Measurements from ENCODE around the gene POF1B.
"Not testable (repeated sequence)": the region's sequence is repeated elsewhere in the genome, so short reads cannot be mapped to it uniquely, and the experiment has no call there.

Gene POF1B, protein sequence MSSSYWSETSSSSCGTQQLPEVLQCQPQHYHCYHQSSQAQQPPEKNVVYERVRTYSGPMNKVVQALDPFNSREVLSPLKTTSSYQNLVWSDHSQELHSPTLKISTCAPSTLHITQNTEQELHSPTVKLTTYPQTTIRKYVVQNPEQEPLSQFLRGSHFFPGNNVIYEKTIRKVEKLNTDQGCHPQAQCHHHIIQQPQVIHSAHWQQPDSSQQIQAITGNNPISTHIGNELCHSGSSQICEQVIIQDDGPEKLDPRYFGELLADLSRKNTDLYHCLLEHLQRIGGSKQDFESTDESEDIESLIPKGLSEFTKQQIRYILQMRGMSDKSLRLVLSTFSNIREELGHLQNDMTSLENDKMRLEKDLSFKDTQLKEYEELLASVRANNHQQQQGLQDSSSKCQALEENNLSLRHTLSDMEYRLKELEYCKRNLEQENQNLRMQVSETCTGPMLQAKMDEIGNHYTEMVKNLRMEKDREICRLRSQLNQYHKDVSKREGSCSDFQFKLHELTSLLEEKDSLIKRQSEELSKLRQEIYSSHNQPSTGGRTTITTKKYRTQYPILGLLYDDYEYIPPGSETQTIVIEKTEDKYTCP

DNA sequence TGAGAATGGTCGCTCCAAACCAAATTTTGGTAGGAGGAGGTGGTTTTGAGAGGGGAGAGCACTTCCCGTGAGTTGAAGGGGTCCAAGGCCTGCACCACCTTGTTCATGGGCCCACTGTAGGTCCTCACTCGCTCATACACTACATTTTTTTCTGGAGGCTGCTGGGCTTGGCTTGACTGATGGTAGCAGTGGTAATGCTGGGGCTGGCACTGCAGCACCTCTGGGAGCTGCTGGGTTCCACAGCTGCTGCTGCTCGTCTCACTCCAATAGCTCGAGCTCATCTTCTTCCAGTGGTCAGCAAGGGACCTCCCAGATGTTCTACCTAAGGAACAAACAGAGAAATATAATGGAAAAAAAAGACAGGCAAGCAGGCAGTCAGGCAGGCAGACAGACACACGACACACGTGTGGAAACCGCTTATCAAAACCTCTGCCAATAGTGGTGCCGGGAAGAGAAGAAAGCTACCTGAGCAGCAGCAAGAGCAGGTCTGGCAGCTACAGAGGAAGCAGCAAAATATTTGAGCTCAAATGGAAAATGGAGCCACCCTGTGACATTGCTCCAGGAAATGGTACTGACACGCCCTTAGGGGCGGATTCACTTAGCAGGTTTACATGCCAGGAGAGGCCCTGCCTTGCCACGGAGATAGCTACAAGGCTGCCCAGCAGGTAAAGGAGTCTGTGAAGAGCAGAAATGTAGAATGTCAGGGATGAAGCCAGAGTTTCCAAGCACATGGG, at the start of gene POF1B:
Gene POF1B, minus strand, starts transcription at position 492 of the 734 bp plus-strand sequence. Its CDS starts 211 bp downstream, at position 281.
- DNase-seq: no peak

DNA sequence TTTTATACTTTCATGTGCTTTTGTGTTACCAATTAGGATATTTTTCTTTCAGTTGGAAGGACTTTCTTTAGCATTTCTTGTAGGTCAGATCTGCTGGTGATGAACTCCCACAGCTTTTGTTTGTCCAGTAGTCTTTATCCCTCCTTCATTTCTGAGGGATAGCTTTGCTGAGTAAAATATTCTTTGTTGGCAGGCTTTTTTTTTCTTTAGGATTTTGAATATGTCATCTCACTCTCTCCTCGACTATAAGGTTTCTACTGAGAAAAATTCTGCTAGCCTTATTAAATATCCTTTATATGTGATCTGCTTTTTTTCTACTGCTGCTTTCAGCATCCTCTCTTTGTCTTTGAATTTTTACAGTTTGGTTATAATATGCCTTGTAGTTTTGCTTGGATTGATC, 49.6 kb upstream of the POF1B start:
- DNase-seq: no peak

- no peak for DNase-seq
Observed at GRCh38 chrX:85419293-85419692, 39.8 kb upstream of the POF1B start.

DNA sequence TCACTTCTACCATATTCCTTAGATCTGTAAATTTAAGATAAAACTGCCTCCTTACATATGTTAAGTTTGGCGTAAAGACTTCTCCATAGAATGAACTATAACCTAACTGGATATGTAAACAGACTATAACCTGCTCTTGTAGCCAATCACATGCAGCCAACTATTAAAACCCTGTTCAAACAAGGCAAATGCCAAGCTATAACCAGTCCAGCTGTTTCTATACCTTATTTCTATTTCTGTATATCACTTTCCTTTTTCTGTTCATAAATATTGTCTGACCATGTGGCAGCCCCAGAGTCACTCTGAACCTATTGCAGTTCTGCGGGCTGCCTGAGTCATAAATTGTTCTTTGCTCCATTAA, 12.4 kb upstream of the POF1B start:
- DNase-seq: no peak

- DNase-seq: no peak
Observed at GRCh38 chrX:85391185-85391877, 11.9 kb upstream of the POF1B start.

DNA sequence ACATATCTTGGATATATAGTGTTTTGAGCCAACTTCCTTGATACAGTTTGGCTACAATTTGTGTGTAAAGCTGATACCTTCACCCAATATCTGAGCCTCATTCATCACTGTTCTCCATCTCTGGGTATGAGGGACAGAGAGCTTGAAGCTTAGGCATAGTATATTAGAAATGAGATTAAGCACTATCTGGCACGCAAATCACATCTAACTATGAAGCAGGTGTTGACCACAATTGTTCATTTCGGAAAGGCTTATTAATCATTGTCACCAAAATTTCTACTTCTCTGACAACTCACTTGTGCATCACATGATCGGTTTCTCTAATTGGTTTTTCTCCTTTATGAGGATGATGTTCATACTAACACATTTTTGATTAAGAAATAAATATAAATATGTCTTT, 2.1 kb upstream of the POF1B start:
- DNase-seq: no peak

DNA sequence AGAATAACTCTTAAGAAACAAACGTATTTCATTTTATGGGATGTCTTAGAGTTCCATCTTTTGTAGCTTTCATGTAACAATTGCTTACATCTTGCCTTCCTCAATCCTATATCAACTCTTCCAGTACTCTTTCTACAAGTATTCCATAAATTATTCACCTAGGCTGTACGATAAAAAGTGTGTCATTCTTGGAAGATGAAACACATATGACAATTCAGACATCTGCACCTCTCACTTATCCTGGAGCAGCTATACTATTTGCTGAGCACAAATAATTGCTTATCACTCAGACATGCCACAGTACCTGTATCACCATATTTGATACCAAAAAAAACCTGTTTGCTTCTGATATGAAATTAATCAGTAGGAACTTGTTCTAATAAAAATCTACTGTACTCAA, 1.0 kb downstream of the POF1B start:
- no peak for DNase-seq

DNA sequence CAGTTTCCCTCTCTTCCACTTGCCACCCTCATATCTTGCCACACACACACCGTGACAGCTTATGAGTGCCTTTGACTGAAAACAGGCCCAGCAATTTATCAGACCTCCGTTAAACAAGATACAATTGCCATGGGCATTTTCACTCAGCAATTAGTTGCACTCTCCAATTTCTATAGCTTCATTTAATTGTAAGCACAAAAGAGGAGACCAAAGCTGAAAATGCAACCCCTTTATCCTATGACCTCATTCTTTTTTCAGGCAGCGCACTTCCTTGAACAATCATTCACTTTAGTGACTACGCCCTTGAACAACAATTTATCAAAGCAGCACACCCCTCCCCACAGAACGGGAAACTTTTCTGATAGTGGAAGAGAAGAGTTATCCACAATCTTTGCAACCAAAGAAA, 4.1 kb downstream of the POF1B start:
- no peak for DNase-seq

DNA sequence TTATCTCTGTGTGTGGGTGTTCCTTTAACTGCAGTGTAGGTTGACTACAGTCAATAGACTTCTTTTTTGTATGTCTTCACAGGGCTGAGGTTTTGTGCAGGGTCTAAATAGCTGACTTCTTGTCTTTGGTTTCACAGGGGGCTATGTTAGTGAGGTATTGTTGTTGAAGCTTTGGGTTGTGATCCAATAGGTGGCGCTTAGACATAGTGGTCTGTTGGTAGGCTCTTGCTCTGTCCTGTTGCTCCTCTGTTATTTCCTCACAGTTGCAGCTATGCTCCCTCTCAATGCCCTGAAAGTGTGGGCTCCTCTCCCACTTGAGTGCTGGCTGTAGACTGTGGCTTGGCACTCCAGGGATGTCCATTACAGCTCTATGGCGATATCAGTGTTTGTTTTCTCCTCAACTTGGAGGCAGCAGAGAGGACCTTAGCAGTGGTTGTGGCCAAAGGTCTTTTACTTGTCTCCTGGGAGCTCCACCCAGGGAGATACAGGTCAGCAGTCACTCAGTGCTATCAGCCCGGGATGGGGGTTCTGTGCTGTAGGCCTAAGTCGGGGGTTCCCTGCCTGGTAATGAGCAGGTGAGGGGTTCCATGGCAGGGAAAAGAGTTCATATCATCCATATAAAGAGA, 14.0 kb downstream of the POF1B start:
- DNase-seq: no peak

- DNase-seq: no peak
Observed at GRCh38 chrX:85359051-85359450, 20.4 kb downstream of the POF1B start.

- no peak for DNase-seq
Observed at GRCh38 chrX:85345523-85345922, 33.9 kb downstream of the POF1B start.

DNA sequence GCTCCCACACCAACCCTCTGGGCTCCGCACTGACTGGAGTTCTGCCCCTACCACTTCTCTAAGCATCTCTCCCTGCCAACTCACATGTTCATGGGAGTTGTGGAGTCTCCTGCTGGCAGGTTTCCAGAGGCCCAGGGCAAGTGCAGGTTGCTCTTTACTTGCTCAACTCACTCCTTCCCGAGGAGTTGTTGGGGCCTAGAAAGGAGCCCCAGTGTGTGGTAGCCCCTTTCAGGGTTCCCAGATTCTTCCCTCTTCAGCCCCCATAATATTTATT, 52.5 kb downstream of the POF1B start:
- no peak for DNase-seq

DNA sequence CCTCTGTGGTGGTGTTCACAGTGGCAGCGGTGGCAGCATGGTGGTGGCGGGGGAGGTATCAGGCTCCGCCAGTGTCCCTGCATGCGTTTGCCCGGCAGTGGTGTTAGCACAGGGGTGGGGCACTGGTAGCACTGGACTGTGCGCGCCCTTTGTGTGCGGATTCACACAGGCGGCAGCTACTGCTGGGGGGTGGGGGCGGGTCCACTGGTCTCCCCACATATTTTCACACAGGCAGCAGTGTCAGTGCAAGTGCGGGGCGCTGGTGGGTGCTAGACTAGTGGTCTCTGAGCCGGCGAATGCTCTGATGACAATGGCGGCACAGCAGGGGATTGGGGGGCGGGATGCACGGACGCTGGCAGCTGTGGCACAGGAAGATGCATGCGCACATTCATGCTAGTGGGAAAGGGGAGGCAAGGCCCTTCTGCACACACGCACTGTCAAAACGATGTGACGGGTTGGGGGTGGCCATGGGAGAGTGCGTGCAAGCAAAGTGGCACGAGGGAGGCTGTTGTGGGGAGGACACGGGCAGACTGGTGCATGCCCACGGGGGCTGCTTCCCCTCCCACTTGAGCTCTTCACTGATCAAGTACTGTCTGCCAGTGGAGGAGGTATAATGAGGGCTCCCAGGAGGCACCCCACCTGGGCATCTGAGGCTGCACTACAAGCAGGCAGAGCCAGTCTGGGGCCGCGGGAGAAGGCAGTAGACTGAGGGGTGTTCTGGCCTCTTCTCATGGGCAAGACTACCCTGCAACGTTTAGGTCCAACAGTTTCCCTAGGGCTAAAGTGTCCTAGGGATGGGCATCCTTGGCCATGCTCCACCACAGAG, 53.0 kb downstream of the POF1B start:
- DNase-seq: no peak

GRCh38 chrX:85311348-85311747, 68.1 kb downstream of the POF1B start:
- not testable (repeated sequence) for DNase-seq

DNA sequence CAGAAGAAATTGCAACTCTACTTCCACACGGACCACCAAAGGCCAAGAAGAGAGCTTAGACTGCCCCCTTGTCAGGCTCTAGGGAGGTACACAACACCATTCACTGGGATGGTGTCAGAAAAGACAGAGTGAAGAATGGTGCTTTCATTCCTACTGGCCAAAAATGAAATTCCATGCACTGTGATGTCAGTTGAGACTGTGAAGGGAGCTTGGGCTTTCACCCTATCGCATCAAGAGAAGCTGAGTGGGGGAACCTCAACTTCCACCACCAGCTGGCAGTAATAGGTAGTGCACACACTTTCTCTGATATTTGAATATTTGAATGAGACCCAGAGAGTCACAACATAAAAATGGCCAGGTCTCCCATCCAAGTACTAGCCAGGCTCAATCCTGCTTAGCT, 69.7 kb downstream of the POF1B start:
- DNase-seq: no peak

GRCh38 chrX:85303544-85303943, 75.9 kb downstream of the POF1B start:
- DNase-seq: no peak

DNA sequence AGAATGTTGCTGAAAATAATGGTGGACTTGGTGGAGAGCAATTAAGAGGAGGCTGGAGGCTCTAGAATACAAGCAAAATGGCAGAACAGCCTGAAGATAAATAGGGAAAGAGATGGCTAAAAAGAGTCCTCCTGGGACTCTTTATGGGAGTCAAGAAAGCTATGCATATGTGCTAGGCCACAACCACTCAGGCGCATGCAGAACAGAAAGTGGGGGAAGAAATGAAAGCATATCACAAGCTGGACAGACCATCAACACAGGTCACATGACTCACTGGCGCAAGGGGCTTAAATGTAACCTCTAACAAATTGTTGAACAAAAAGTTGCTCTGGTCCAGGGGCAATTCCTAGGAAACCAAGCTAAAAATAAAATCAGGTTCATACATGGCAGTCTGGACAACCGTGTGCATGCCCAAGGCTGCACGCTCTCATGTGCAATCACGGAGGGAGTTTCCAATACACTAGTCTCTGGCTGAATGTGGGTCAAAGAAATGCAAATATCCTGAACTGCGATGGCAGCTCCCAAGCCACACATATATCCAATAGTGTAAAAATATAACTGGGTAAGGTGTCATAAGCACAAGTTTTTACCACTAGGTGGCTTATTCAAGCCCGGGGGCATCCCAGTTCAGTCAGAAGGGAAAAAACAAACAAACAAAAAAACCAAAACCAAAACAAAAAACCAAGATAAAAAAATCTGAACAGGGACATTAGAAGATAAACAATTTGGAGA, 90.3 kb downstream of the POF1B start:
- DNase-seq: no peak

DNA sequence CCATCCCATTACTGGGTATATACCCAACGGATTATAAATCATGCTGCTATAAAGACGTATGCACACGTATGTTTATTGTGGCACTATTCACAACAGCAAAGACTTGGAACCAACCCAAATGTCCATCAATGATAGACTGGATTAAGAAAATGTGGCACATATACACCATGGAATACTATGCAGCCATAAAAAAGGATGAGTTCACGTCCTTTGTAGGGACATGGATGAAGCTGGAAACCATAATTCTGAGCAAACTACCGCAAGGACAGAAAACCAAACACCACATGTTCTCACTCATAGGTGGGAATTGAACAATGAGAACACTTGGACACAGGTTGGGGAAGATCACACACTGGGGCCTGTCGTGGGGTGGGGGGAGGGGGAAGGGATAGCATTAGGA, 94.2 kb downstream of the POF1B start:
- DNase-seq: not testable (repeated sequence)

DNA sequence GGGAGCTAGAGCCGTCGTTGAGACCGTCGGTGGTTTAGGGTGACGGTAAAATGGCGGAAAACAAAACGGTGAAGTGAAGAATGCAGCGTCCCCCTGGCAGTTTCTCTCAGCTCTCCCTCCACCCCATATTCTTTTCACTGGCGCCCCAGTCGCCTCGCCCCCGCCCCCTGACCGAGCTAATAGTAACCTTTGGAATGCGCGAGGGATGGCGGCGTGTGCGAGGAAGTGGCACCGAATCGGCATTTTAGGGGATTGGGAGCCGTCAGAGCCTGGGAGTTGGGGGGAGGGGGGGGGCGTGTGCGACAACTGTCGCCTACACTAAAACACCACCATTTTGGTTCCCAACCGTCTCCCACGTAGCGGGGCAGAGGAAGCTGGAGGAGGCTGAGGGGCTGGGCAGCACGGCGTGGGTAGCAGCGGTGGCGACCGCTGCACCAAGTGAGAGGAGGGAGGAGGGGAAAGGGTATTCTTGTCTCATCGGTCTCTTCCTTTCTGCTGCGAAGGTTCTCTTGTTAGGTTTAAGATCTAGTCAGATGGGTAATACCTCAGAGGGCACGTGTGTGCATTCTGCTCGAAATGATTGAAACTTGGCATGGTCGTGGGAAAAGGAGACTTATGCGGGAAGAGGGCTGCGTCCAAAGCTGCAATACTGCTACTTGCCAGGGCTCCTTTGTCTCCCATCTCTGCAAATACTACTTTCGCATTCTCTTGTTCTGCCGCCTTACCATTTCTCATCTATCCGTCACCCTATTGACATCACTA, 134.8 kb downstream of the POF1B start:
- DNase-seq: no peak

- peak in 1 of 2 donors; percentile 0 for DNase-seq
Observed at GRCh38 chrX:85243761-85244449, 135.6 kb downstream of the POF1B start, which contains the start of the genes SATL1 and ZNF711. Gene SATL1, minus strand, starts transcription at chrX:85243779. Its CDS starts 134,811 bp downstream, at chrX:85108968. Gene ZNF711, plus strand, starts transcription at chrX:85243991. Its CDS starts 3,582 bp downstream, at chrX:85247573.

All from bone marrow (tissue), 2 donors.